Smooth muscle cell (in vitro differentiated cells): ENCODE measurements around the gene WHAMM. TPM values are rescaled to one million over a fixed set of nuclear protein-coding genes. Genes with fewer than 3 reads are reported as not detected.

Experiments used
- DNase-seq: peaks from one replicate; lab custom pipeline; 2025; ENCODE audit not compliant: unreplicated experiment; lab: John Stamatoyannopoulos, UW
- H2AFZ ChIP-seq: fragments of 200-600 bp; sonication (generic); 2 replicates; pipeline ENCODE4 v1.6.0; 2016; ENCODE audit warnings: antibody characterized with exemption, low read depth, mild to moderate bottlenecking
- H3F3A ChIP-seq: fragments of 200-600 bp; sonication (generic); 2 replicates; pipeline ENCODE4 v1.6.0; 2017; ENCODE audit warnings: antibody characterized with exemption, low read depth
- H3K27ac ChIP-seq: fragments of 200-600 bp; sonication (generic); 2 replicates; pipeline ENCODE4 v1.5.1; 2016; ENCODE audit warnings: low read depth, mild to moderate bottlenecking
- H3K27me3 ChIP-seq: fragments of 200-600 bp; sonication (generic); 2 replicates; pipeline ENCODE4 v1.6.1; 2016; ENCODE audit warnings: low read depth, mild to moderate bottlenecking
- H3K36me3 ChIP-seq: fragments of 200-600 bp; sonication (generic); 2 replicates; pipeline ENCODE4 v1.5.1; 2016; ENCODE audit warnings: low read depth
- H3K4me1 ChIP-seq: fragments of 200-600 bp; sonication (generic); 2 replicates; pipeline ENCODE4 v1.5.1; 2016; ENCODE audit warnings: low read depth
- H3K4me2 ChIP-seq: fragments of 200-600 bp; sonication (generic); 2 replicates; pipeline ENCODE4 v1.6.0; 2016; ENCODE audit warnings: mild to moderate bottlenecking
- H3K4me3 ChIP-seq: fragments of 200-600 bp; sonication (generic); 2 replicates; pipeline ENCODE4 v1.5.1; 2016; ENCODE audit warnings: mild to moderate bottlenecking
- H3K79me2 ChIP-seq: fragments of 200-600 bp; sonication (generic); 2 replicates; pipeline ENCODE4 v1.6.0; 2016; ENCODE audit warnings: low read depth, mild to moderate bottlenecking
- H3K9ac ChIP-seq: fragments of 200-600 bp; sonication (generic); 2 replicates; pipeline ENCODE4 v1.6.0; 2016; ENCODE audit warnings: low read depth
- H3K9me3 ChIP-seq: fragments of 200-600 bp; sonication (generic); replicated peaks from 2 replicates; pipeline ENCODE4 v1.5.1; 2016; ENCODE audit warnings: low read depth
- H4K20me1 ChIP-seq: fragments of 200-600 bp; sonication (generic); 2 replicates; pipeline ENCODE4 v1.6.0; 2016; ENCODE audit warnings: low read depth
- WGBS: methylation state at CpG from one replicate; pipeline ENCODE4 v1.1.7; 2016; ENCODE audit warnings: low lambda C conversion rate; 5-methylcytosine and 5-hydroxymethylcytosine counted together
- polyA plus RNA-seq: library from polyadenylated mRNA; unstranded; fragments of >200 nt; fragmentation: Nextera tagmentation; extraction: Ambion mirVana; gene quantifications from 2 replicates; pipeline ENCODE4 v1.2.1, GENCODE V29; 2016
- total RNA-seq: library from RNA; depleted of rRNA; stranded (reverse); fragments of >200 nt; gene quantifications from 2 replicates; pipeline ENCODE4 v1.2.3, GENCODE V29; 2014
- TF ChIP-seq, protein P1 (sequence below): fragments of 200-600 bp; sonication (generic); IDR thresholded peaks from 2 replicates; pipeline ENCODE4 v1.5.1; 2017; ENCODE audit warnings: borderline replicate concordance, mild to moderate bottlenecking, antibody characterized with exemption; ENCODE audit not compliant: insufficient read depth, poor library complexity, severe bottlenecking

WHAMM gene
- total and polyA plus RNA-seq, 2 experiments from 2014 or later: 2.2 to 4.1 TPM

DNA sequence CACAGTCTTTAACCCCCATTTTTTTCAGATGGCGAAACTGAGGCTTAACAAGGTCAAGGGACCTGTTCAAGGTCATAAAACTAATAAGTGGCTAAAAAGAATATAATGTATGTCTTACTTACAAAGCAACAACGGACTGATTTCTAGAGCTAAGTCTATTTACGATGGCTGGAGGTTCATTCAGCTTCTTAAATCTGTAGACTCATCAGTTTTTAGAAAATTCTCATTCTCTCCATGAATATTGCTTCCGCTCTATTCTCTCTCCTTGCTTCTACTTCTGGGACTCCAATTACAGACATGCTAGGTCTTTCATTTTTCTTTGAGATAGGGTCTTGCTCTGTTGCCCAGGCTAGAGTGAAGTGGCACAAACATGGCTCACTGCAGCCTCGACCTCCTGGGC, 68.9 kb downstream of the WHAMM start:
- Histone ChIP-seq H2AFZ (no peak overlapping the region), H4K20me1 (no peaks in the 10 kb centered on the region), H3K9me3 (no peaks in the 10 kb centered on the region), H3K4me2 (no peak overlapping the region), H3K79me2 (no peaks in the 10 kb centered on the region), H3K36me3 (no peaks in the 10 kb centered on the region), H3K27ac (no peak overlapping the region), H3K27me3 (no peaks in the 10 kb centered on the region), H3K4me1 (no peaks in the 10 kb centered on the region), H3K9ac (no peak overlapping the region), H3K4me3 (no peak overlapping the region), H3F3A (no peaks in the 10 kb centered on the region)
- DNase-seq: no peak
- TF ChIP-seq, protein P1, sequence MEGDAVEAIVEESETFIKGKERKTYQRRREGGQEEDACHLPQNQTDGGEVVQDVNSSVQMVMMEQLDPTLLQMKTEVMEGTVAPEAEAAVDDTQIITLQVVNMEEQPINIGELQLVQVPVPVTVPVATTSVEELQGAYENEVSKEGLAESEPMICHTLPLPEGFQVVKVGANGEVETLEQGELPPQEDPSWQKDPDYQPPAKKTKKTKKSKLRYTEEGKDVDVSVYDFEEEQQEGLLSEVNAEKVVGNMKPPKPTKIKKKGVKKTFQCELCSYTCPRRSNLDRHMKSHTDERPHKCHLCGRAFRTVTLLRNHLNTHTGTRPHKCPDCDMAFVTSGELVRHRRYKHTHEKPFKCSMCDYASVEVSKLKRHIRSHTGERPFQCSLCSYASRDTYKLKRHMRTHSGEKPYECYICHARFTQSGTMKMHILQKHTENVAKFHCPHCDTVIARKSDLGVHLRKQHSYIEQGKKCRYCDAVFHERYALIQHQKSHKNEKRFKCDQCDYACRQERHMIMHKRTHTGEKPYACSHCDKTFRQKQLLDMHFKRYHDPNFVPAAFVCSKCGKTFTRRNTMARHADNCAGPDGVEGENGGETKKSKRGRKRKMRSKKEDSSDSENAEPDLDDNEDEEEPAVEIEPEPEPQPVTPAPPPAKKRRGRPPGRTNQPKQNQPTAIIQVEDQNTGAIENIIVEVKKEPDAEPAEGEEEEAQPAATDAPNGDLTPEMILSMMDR: no peak
- 92% methylated on average over 5 of the region's 5 CpGs for WGBS

DNA sequence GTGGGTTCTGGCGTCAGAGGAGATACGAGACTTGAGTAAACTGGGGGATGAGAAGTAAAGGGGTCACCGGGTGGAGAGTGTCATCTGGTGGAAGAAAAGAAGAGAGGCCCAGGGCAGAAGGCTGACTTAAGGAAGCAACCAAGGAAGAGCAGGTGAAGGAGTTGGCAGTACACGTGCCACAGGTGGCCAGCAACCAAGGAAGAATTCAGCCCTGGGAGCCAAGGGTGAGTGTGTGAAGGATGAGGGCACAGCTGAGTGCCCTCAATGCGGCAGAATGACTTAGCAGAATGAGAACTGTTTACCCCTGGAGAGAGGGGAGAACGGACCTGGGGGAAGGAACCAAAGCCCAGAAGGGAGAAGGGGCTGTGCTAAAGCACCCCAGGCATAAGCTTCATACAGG, 71.3 kb downstream of the WHAMM start:
- DNase-seq: no peak
- no peaks in the 10 kb centered on the region for H3F3A ChIP-seq
- H3K27ac ChIP-seq: no peak overlapping the region
- H3K4me3 ChIP-seq: no peak overlapping the region
- no peak overlapping the region for H3K4me2 ChIP-seq
- WGBS: 86% methylated on average over 6 of the region's 6 CpGs
- H3K36me3 ChIP-seq: no peaks in the 10 kb centered on the region
- no peaks in the 10 kb centered on the region for H3K9me3 ChIP-seq
- no peak overlapping the region for H3K9ac ChIP-seq
- TF ChIP-seq, protein P1: no peak
- no peak overlapping the region for H2AFZ ChIP-seq
- H3K27me3 ChIP-seq: no peaks in the 10 kb centered on the region
- no peaks in the 10 kb centered on the region for H4K20me1 ChIP-seq
- no peaks in the 10 kb centered on the region for H3K79me2 ChIP-seq
- no peaks in the 10 kb centered on the region for H3K4me1 ChIP-seq

DNA sequence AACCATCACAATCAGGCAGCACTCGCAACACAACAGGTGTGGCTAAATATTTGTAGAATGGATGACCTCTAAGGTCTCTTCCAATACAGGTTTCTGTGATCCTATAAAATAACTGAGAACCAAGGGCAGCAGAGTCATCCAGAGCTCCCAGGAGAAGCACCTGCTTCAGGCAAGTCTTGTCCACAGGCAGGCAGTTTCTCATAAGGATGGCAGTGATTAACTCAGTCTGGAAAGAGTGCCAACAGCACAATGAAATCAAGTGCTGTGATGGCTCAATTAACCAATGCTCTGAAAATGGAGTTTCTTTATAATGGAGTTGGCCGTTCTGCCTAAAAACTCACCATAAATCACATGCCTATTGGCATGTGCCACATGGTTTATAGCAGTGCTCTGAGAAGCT, 72.3 kb downstream of the WHAMM start:
- Histone ChIP-seq H2AFZ (no peak overlapping the region), H3K36me3 (no peaks in the 10 kb centered on the region), H3K79me2 (no peaks in the 10 kb centered on the region), H3K27ac (no peak overlapping the region), H3K4me1 (no peaks in the 10 kb centered on the region), H3F3A (no peaks in the 10 kb centered on the region), H4K20me1 (no peaks in the 10 kb centered on the region), H3K9me3 (no peaks in the 10 kb centered on the region), H3K4me3 (no peak overlapping the region), H3K9ac (no peak overlapping the region), H3K4me2 (no peak overlapping the region), H3K27me3 (no peaks in the 10 kb centered on the region)
- 93% methylated on average over 2 of the region's 2 CpGs for WGBS
- no peak for DNase-seq
- TF ChIP-seq, protein P1: no peak

- Histone ChIP-seq H3K4me3 (no peak overlapping the region), H3K4me1 (no peaks in the 10 kb centered on the region), H3K4me2 (no peak overlapping the region), H3F3A (no peaks in the 10 kb centered on the region), H3K27ac (no peak overlapping the region), H2AFZ (no peak overlapping the region), H3K36me3 (no peaks in the 10 kb centered on the region), H4K20me1 (no peaks in the 10 kb centered on the region), H3K79me2 (no peaks in the 10 kb centered on the region), H3K27me3 (no peaks in the 10 kb centered on the region), H3K9me3 (no peaks in the 10 kb centered on the region), H3K9ac (no peak overlapping the region)
- TF ChIP-seq, protein P1: no peak
- DNase-seq: no peak
- WGBS: 81% methylated on average over 5 of the region's 5 CpGs
These were observed 73.0 kb downstream of the WHAMM start for GRCh38 chr15:82882273-82882928.
